Activated CD8-positive, alpha-beta T cell treated with anti-CD3 and anti-CD28 coated beads for 36 hours (primary cell): ENCODE data around the gene SESTD1. TPM values are rescaled to one million over a fixed set of nuclear protein-coding genes. Genes with fewer than 3 reads are reported as not detected.

Experiments used
- ATAC-seq: fragments of 200-7000 bp; cut with Tn5 transposase; one replicate; pipeline ENCODE4 v1.10.0; 2021; ENCODE audit warnings: mild to moderate bottlenecking, moderate library complexity
- CTCF ChIA-PET: fragments of 350-600 bp; sonication (Branson Sonifier 250); formaldehyde crosslinking; loops from one replicate; lab custom pipeline; 2021; ENCODE audit warnings: antibody characterized with exemption; lab: Charles Lee
- POLR2A ChIA-PET: fragments of 350-600 bp; sonication (Branson Sonifier 250); formaldehyde crosslinking; loops from one replicate; lab custom pipeline; 2021; ENCODE audit warnings: antibody characterized with exemption; lab: Charles Lee
- DNase-seq: peaks from one replicate; pipeline ENCODE4 v3.0.0-alpha.2; 2020
- H3K27ac Mint-ChIP-seq: one replicate; pipeline ENCODE4 v1.8.0; 2021; ENCODE audit warnings: mild to moderate bottlenecking, mixed read lengths
- H3K27me3 Mint-ChIP-seq: one replicate; pipeline ENCODE4 v1.8.0; 2021; ENCODE audit warnings: mixed read lengths
- H3K36me3 Mint-ChIP-seq: one replicate; pipeline ENCODE4 v1.8.0; 2021; ENCODE audit warnings: low read depth, mixed read lengths
- H3K4me1 Mint-ChIP-seq: one replicate; pipeline ENCODE4 v1.8.0; 2021; ENCODE audit warnings: low read depth, mixed read lengths
- H3K4me3 Mint-ChIP-seq: one replicate; pipeline ENCODE4 v1.8.0; 2021; ENCODE audit warnings: mild to moderate bottlenecking, moderate library complexity, mixed read lengths
- H3K9me3 Mint-ChIP-seq: one replicate; pipeline ENCODE4 v1.8.0; 2021; ENCODE audit warnings: mixed read lengths
- CTCF ChIP-seq: fragments of 200-600 bp; IDR thresholded peaks from one replicate; pipeline ENCODE4 v1.8.0; 2022; ENCODE audit warnings: antibody characterized with exemption, mild to moderate bottlenecking
- intact Hi-C: fragments of 100-400 bp; cut with micrococcal nuclease; formaldehyde crosslinking; loops from one replicate; pipeline ENCODE4 v1.10.0; 2022
- total RNA-seq, 2 experiments: library from RNA; stranded (reverse); gene quantifications; one replicate each; pipeline ENCODE4 v1.2.3, GENCODE V29; 2021

The SESTD1 gene
- total RNA-seq, 2 experiments from 2014 or later = 2.6 to 5.6 TPM

- H3K4me3 Mint-ChIP-seq = no peak overlapping the region
- H3K36me3 Mint-ChIP-seq = no peaks in the 10 kb centered on the region
- no peak for ATAC-seq
- no peak for DNase-seq
- intact Hi-C loops = no loop called here
- POLR2A ChIA-PET = no interaction called here
- no peaks in the 10 kb centered on the region for H3K4me1 Mint-ChIP-seq
- no peak overlapping the region for H3K27ac Mint-ChIP-seq
- CTCF ChIA-PET = no interaction called here
- H3K9me3 Mint-ChIP-seq = no peaks in the 10 kb centered on the region
- no peak for TF ChIP-seq CTCF
- no peaks in the 10 kb centered on the region for H3K27me3 Mint-ChIP-seq
Observed at GRCh38 chr2:179177694-179178093, 86.9 kb downstream of the SESTD1 start.

- H3K4me3 Mint-ChIP-seq = no peak overlapping the region
- intact Hi-C loops = no loop called here
- CTCF ChIA-PET = no interaction called here
- POLR2A ChIA-PET = no interaction called here
- H3K9me3 Mint-ChIP-seq = no peaks in the 10 kb centered on the region
- DNase-seq (no peak), ATAC-seq (no peak)
- H3K36me3 Mint-ChIP-seq = no peaks in the 10 kb centered on the region
- no peak overlapping the region for H3K27ac Mint-ChIP-seq
- H3K27me3 Mint-ChIP-seq = no peaks in the 10 kb centered on the region
- peaks cover 2% of the 10 kb centered on the region for H3K4me1 Mint-ChIP-seq
- no peak for TF ChIP-seq CTCF
Observed at GRCh38 chr2:179174240-179174639, 90.4 kb downstream of the SESTD1 start.

GRCh38 chr2:179172894-179173293 lies 91.7 kb downstream of the SESTD1 start:
- no peak for DNase-seq
- no peaks in the 10 kb centered on the region for H3K36me3 Mint-ChIP-seq
- ChIA-PET POLR2A (no interaction called here), CTCF (no interaction called here)
- H3K4me1 Mint-ChIP-seq = peaks cover 2% of the 10 kb centered on the region
- no peak overlapping the region for H3K4me3 Mint-ChIP-seq
- no peak for TF ChIP-seq CTCF
- intact Hi-C loops = no loop called here
- no peak for ATAC-seq
- H3K27me3 Mint-ChIP-seq = no peaks in the 10 kb centered on the region
- H3K9me3 Mint-ChIP-seq = no peaks in the 10 kb centered on the region
- H3K27ac Mint-ChIP-seq = no peak overlapping the region

- ATAC-seq = no peak
- intact Hi-C loops = no loop called here
- DNase-seq = no peak
- no peak overlapping the region for H3K27ac Mint-ChIP-seq
- POLR2A ChIA-PET = no interaction called here
- H3K27me3 Mint-ChIP-seq = no peaks in the 10 kb centered on the region
- no peak overlapping the region for H3K4me3 Mint-ChIP-seq
- no peaks in the 10 kb centered on the region for H3K36me3 Mint-ChIP-seq
- H3K4me1 Mint-ChIP-seq = peaks cover 2% of the 10 kb centered on the region
- H3K9me3 Mint-ChIP-seq = no peaks in the 10 kb centered on the region
- no peak for TF ChIP-seq CTCF
- CTCF ChIA-PET = no interaction called here
Observed at GRCh38 chr2:179171371-179171770, 93.3 kb downstream of the SESTD1 start.

- H3K9me3 Mint-ChIP-seq = peaks cover 4% of the 10 kb centered on the region
- peaks cover 2% of the 10 kb centered on the region for H3K4me1 Mint-ChIP-seq
- no peaks in the 10 kb centered on the region for H3K27me3 Mint-ChIP-seq
- no peak for ATAC-seq
- ChIA-PET POLR2A (no interaction called here), CTCF (no interaction called here)
- intact Hi-C loops = no loop called here
- no peak for TF ChIP-seq CTCF
- no peaks in the 10 kb centered on the region for H3K36me3 Mint-ChIP-seq
- H3K4me3 Mint-ChIP-seq = no peak overlapping the region
- H3K27ac Mint-ChIP-seq = no peak overlapping the region
- no peak for DNase-seq
Observed at GRCh38 chr2:179170901-179171300, 93.7 kb downstream of the SESTD1 start.
